ENCODE results near the gene CGNL1. TPM values are rescaled to one million over a fixed set of nuclear protein-coding genes. Genes with fewer than 3 reads are reported as not detected.

Gene CGNL1
- total RNA-seq, 1 experiment from 2014 or later: 3.3 TPM

- H3K36me3 Mint-ChIP-seq (ENCODE audit: insufficient read depth, unreplicated experiment): peaks cover 6% of the 10 kb centered on the region
- no peaks in the 10 kb centered on the region for H3K27me3 Mint-ChIP-seq (ENCODE audit: unreplicated experiment)
- BruUV-seq (replicated peaks): no TSS peak
- TF ChIP-seq CTCF (IDR thresholded peaks at IDR 0.05; ENCODE audit: unreplicated experiment): no peak
- H3K27ac Mint-ChIP-seq (ENCODE audit: unreplicated experiment): no peak overlapping the region
- no peaks in the 10 kb centered on the region for H3K9me3 Mint-ChIP-seq (ENCODE audit: low read depth, unreplicated experiment)
- peaks cover 19% of the 10 kb centered on the region for H3K4me1 Mint-ChIP-seq (ENCODE audit: low read depth, unreplicated experiment)
- DNase-seq: no peak
- no peak overlapping the region for H3K4me3 Mint-ChIP-seq (ENCODE audit: low read depth, unreplicated experiment)
- CTCF ChIA-PET: no interaction called here
- intact Hi-C loops (cut with micrococcal nuclease; ENCODE audit: unreplicated experiment): loop anchor here (5.0 to 10.0 kb wide), 2 partner anchors 144 to 621 kb away; partner anchors contain the start of gene POLR2M
Observed at GRCh38 chr15:57563416-57563815, 187.1 kb downstream of the CGNL1 start.

- peaks cover 4% of the 10 kb centered on the region for H3K9me3 Mint-ChIP-seq (ENCODE audit: low read depth, unreplicated experiment)
- peaks cover 23% of the 10 kb centered on the region for H3K4me1 Mint-ChIP-seq (ENCODE audit: low read depth, unreplicated experiment)
- H3K27me3 Mint-ChIP-seq (ENCODE audit: unreplicated experiment): no peaks in the 10 kb centered on the region
- H3K4me3 Mint-ChIP-seq (ENCODE audit: low read depth, unreplicated experiment): no peak overlapping the region
- no peak for TF ChIP-seq CTCF (IDR thresholded peaks at IDR 0.05; ENCODE audit: unreplicated experiment)
- CTCF ChIA-PET: no interaction called here
- H3K27ac Mint-ChIP-seq (ENCODE audit: unreplicated experiment): no peak overlapping the region
- H3K36me3 Mint-ChIP-seq (ENCODE audit: insufficient read depth, unreplicated experiment): peaks cover 6% of the 10 kb centered on the region
- intact Hi-C loops (cut with micrococcal nuclease; ENCODE audit: unreplicated experiment): loop anchor here (10.0 kb wide), 1 partner anchor 619 kb away; no protein-coding TSS in a partner anchor
- no peak for DNase-seq
- BruUV-seq (replicated peaks): no TSS peak
Observed at GRCh38 chr15:57565311-57565710, 189.0 kb downstream of the CGNL1 start.

GRCh38 chr15:57566834-57567233 is 190.5 kb downstream of the CGNL1 start:
- CTCF ChIA-PET: no interaction called here
- intact Hi-C loops (cut with micrococcal nuclease; ENCODE audit: unreplicated experiment): loop anchor here (10.0 kb wide), 1 partner anchor 618 kb away; no protein-coding TSS in a partner anchor
- DNase-seq: no peak
- Mint-ChIP-seq H3K4me1 (ENCODE audit: low read depth, unreplicated experiment) (peaks cover 26% of the 10 kb centered on the region), H3K9me3 (ENCODE audit: low read depth, unreplicated experiment) (peaks cover 4% of the 10 kb centered on the region), H3K27ac (ENCODE audit: unreplicated experiment) (no peak overlapping the region), H3K36me3 (ENCODE audit: insufficient read depth, unreplicated experiment) (peaks cover 7% of the 10 kb centered on the region), H3K4me3 (ENCODE audit: low read depth, unreplicated experiment) (no peak overlapping the region), H3K27me3 (ENCODE audit: unreplicated experiment) (no peaks in the 10 kb centered on the region)
- BruUV-seq (replicated peaks): no TSS peak
- no peak for TF ChIP-seq CTCF (IDR thresholded peaks at IDR 0.05; ENCODE audit: unreplicated experiment)

GRCh38 chr15:57567891-57568290 is 191.6 kb downstream of the CGNL1 start:
- intact Hi-C loops (cut with micrococcal nuclease; ENCODE audit: unreplicated experiment): loop anchor here (10.0 kb wide), 1 partner anchor 617 kb away; no protein-coding TSS in a partner anchor
- Mint-ChIP-seq H3K27ac (ENCODE audit: unreplicated experiment) (no peak overlapping the region), H3K4me1 (ENCODE audit: low read depth, unreplicated experiment) (peaks cover 28% of the 10 kb centered on the region), H3K9me3 (ENCODE audit: low read depth, unreplicated experiment) (peaks cover 4% of the 10 kb centered on the region), H3K36me3 (ENCODE audit: insufficient read depth, unreplicated experiment) (peaks cover 7% of the 10 kb centered on the region), H3K4me3 (ENCODE audit: low read depth, unreplicated experiment) (no peak overlapping the region), H3K27me3 (ENCODE audit: unreplicated experiment) (no peaks in the 10 kb centered on the region)
- no TSS peak for BruUV-seq (replicated peaks)
- TF ChIP-seq CTCF (IDR thresholded peaks at IDR 0.05; ENCODE audit: unreplicated experiment): no peak
- DNase-seq: no peak
- CTCF ChIA-PET: interaction anchor here (0.7 to 1.1 kb wide), 2 partner anchors 8 to 164 kb away, joined by 4 read pairs; no protein-coding TSS in a partner anchor
